Osteoblast (primary cell): Measurements from ENCODE around the gene SMIM32. TPM values are rescaled to one million over a fixed set of nuclear protein-coding genes. Genes with fewer than 3 reads are reported as not detected.

Experiments used
- DNase-seq: peaks from one replicate; pipeline ENCODE4 v3.0.0; 2011; ENCODE audit warnings: low spot score, mixed read lengths; ENCODE audit not compliant: insufficient read length; ENCODE audit errors: missing footprints
- H2AFZ ChIP-seq: 2 replicates; pipeline ENCODE4 v1.6.0; 2011; ENCODE audit warnings: mild to moderate bottlenecking, low read length
- H3K27ac ChIP-seq: 2 replicates; pipeline ENCODE4 v1.5.1; 2011; ENCODE audit warnings: mild to moderate bottlenecking, low read depth, low read length, moderate library complexity
- H3K27me3 ChIP-seq: 2 replicates; pipeline ENCODE4 v1.6.0; 2012; ENCODE audit warnings: mild to moderate bottlenecking, control low read depth, inconsistent platforms, low read length, moderate library complexity; ENCODE audit not compliant: insufficient read depth
- H3K36me3 ChIP-seq: 2 replicates; pipeline ENCODE4 v1.5.1; 2011; ENCODE audit warnings: mild to moderate bottlenecking, low read length, control low read depth, moderate library complexity; ENCODE audit not compliant: insufficient read depth
- H3K4me1 ChIP-seq: 2 replicates; pipeline ENCODE4 v1.5.1; 2011; ENCODE audit warnings: mild to moderate bottlenecking, low read length, control low read depth, moderate library complexity; ENCODE audit not compliant: insufficient read depth
- H3K4me2 ChIP-seq: 2 replicates; pipeline ENCODE4 v1.6.0; 2011; ENCODE audit warnings: mild to moderate bottlenecking, low read length; ENCODE audit not compliant: insufficient read depth
- H3K4me3 ChIP-seq: fragments of 200-600 bp; sonication (generic); 3 replicates; pipeline ENCODE4 v1.5.1; 2012; ENCODE audit warnings: mild to moderate bottlenecking, low read length, inconsistent platforms; ENCODE audit not compliant: insufficient read depth
- H3K79me2 ChIP-seq: 2 replicates; pipeline ENCODE4 v1.6.0; 2012; ENCODE audit warnings: mild to moderate bottlenecking, low read length, control low read depth, inconsistent platforms; ENCODE audit not compliant: insufficient read depth
- H3K9me3 ChIP-seq: 2 replicates; pipeline ENCODE4 v1.5.1; 2011; ENCODE audit warnings: low read depth, low read length, control low read depth
- H4K20me1 ChIP-seq: 2 replicates; pipeline ENCODE4 v1.6.0; 2012; ENCODE audit warnings: mild to moderate bottlenecking, low read length, control low read depth; ENCODE audit not compliant: insufficient read depth
- CTCF ChIP-seq: IDR thresholded peaks from 2 replicates; pipeline ENCODE4 v1.5.1; 2011; ENCODE audit warnings: mild to moderate bottlenecking, low read depth, low read length, moderate library complexity; ENCODE audit errors: extremely low read depth
- total RNA-seq: library from RNA; depleted of rRNA; stranded (reverse); fragments of >200 nt; gene quantifications from 2 replicates; pipeline ENCODE4 v1.2.3, GENCODE V29; 2012

Gene SMIM32
- total RNA-seq, 1 donor, result not detected

- H3K79me2 ChIP-seq, result no peaks in the 10 kb centered on the region
- H3K4me2 ChIP-seq, result no peak overlapping the region
- H3K27me3 ChIP-seq, result peaks cover 2% of the 10 kb centered on the region
- H3K36me3 ChIP-seq, result no peaks in the 10 kb centered on the region
- H3K4me1 ChIP-seq, result no peaks in the 10 kb centered on the region
- DNase-seq, result no peak
- H3K27ac ChIP-seq, result no peak overlapping the region
- no peak overlapping the region for H3K4me3 ChIP-seq
- H3K9me3 ChIP-seq, result no peaks in the 10 kb centered on the region
- TF ChIP-seq CTCF, result no peak
- H4K20me1 ChIP-seq, result no peaks in the 10 kb centered on the region
- H2AFZ ChIP-seq, result no peak overlapping the region
These were observed 16.0 kb upstream of the SMIM32 start for GRCh38 chr5:136208916-136209315.

- no peak for TF ChIP-seq CTCF
- H3K79me2 ChIP-seq, result no peaks in the 10 kb centered on the region
- no peak overlapping the region for H3K4me3 ChIP-seq
- H3K9me3 ChIP-seq, result no peaks in the 10 kb centered on the region
- peaks cover 2% of the 10 kb centered on the region for H3K27me3 ChIP-seq
- no peak overlapping the region for H3K4me2 ChIP-seq
- H3K36me3 ChIP-seq, result no peaks in the 10 kb centered on the region
- no peak overlapping the region for H3K27ac ChIP-seq
- DNase-seq, result no peak
- no peak overlapping the region for H2AFZ ChIP-seq
- no peaks in the 10 kb centered on the region for H4K20me1 ChIP-seq
- no peaks in the 10 kb centered on the region for H3K4me1 ChIP-seq
These were observed 14.7 kb upstream of the SMIM32 start for GRCh38 chr5:136207631-136208030.

GRCh38 chr5:136206361-136206760 is 13.4 kb upstream of the SMIM32 start:
- no peak for TF ChIP-seq CTCF
- H2AFZ ChIP-seq, result no peak overlapping the region

GRCh38 chr5:136205941-136206340 is 13.0 kb upstream of the SMIM32 start:
- no peaks in the 10 kb centered on the region for H4K20me1 ChIP-seq
- TF ChIP-seq CTCF, result no peak

More at GRCh38 chr5:136206361-136206760, 13.4 kb upstream of the SMIM32 start:
- H3K4me2 ChIP-seq, result no peak overlapping the region
- H3K9me3 ChIP-seq, result no peaks in the 10 kb centered on the region
- H3K27ac ChIP-seq, result no peak overlapping the region
- H3K27me3 ChIP-seq, result peaks cover under 1% of the 10 kb centered on the region
- H3K79me2 ChIP-seq, result no peaks in the 10 kb centered on the region
- no peaks in the 10 kb centered on the region for H4K20me1 ChIP-seq
- no peaks in the 10 kb centered on the region for H3K36me3 ChIP-seq
- no peaks in the 10 kb centered on the region for H3K4me1 ChIP-seq
- no peak overlapping the region for H3K4me3 ChIP-seq
- DNase-seq, result no peak

More at GRCh38 chr5:136205941-136206340, 13.0 kb upstream of the SMIM32 start:
- Histone ChIP-seq H3K36me3 (no peaks in the 10 kb centered on the region), H3K27me3 (no peaks in the 10 kb centered on the region), H3K9me3 (no peaks in the 10 kb centered on the region), H3K4me1 (no peaks in the 10 kb centered on the region), H3K4me3 (no peak overlapping the region), H2AFZ (no peak overlapping the region), H3K4me2 (no peak overlapping the region), H3K79me2 (no peaks in the 10 kb centered on the region), H3K27ac (no peak overlapping the region)
- DNase-seq, result no peak
